ENCODE results near the gene APBA1.

Gene APBA1

DNA sequence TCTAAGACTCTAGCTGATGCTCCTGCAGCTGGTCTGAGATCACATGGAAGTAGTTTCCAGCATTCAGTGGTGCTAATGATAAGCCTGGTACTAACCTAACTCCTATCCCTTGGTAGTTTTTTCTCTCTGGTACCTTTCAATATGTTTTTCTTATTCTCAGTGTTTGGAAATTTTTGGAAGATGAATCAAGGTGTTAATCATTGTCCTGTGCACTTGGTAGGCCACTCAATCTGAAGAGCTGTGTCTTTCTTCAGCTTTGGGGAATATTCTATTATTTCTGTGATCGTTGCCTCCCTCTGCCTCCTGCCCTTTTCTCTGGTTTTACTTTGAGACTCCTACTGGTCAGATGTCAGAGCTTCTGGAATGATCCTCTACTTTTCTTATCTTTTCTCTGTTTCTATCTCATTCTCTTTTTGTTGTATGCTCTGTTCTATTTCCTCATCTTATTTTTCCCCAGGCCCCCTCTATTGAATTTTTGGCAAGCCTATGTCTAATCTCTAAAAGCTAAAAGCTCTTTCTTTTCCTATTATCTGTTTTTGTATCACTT is 136.8 kb downstream of the APBA1 start:
- DNase-seq (ENCODE audit: low spot score) (no peak), FAIRE-seq (no peak)

DNA sequence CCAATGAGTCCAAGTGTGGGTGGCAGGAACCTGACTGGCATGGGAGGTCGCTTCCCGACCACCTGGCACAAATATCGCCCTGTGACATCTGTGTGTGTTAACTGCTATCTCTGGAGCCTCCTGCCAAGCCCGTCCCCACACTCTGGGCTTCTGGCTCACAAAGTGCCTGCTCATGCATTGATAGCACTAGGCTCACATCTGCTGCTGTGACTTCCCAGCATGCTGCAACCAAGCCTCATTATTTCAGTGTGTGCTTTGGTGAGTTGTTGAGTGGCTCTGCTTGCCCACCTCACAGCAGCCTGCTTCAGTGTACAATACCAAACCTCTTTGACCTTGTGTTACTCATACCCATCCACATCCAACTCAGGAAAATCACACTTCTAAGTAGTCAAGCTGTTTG is 139.8 kb downstream of the APBA1 start:
- DNase-seq (ENCODE audit: low spot score) (no peak), FAIRE-seq (no peak)

DNA sequence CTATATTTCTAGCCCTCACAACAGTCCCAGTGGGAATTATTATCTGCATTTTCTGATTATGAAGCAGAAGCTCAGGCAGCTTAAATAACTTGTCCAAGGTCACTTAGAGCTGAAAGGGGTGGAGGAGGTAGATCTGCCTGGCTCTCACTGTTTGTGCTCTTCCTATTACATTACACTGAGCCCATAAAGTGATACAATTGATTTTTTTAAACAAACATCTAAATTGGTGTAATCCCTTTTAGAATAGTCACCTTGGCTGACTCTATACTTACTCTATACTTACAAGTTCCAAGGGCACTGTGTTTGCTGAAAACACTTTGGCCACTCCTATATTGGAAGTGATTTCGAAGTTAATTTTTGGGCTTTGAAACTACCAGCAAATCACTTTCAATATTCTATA is 144.7 kb downstream of the APBA1 start:
- FAIRE-seq (no peak), DNase-seq (ENCODE audit: low spot score) (no peak)

DNA sequence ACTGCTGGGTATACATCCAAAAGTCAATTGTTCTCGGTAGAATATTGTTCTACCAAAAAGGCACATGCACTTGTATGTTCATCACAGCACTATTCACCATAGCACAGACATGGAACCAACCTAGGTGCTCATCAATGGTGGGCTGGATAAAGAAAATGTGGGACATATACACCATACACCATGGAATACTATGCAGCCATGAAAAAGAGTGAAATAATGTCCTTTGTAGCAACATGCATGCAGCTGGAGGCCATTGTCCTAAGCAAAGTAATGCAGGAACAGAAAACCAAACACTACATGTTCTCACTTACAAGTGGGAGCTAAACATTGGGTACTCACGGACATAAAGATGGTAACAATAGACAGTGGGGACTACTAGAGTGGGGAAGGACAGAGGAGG is 145.5 kb downstream of the APBA1 start:
- FAIRE-seq (no peak), DNase-seq (ENCODE audit: low spot score) (no peak)

DNA sequence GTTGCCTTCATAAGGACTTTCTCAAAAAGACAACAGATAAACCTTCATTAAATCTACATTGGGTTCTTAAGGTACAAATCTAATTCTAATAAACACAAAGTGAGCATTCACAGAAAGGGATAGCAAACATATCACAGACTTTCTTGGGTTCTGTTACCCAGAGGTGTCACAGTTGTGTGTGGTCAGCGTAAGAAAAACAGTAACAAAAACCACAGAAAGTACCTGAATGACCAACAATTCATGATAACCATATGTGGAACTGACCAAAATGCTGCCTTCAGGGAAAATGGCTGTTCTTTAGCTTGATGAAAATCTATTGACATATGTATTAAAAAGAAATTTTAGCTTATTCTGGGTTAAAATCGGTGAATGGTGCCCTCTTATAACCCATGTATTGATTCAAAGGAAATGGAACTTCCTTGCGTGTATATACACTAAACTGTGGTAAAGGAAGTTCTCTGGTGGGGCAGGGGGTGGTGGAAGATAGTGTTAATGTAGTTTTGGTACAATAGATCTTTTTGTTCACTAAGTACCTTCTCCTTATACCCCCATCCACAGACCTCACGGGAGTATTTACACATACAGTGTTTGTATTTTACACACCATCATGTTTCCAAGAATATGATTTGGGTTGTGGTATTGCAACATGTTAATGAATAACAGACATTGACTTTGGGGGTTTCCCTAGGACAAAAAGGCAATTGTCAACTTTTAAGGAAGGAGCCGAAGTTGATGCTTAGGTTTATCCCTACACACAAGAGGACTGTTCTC is 152.5 kb downstream of the APBA1 start:
- DNase-seq (ENCODE audit: low spot score) = no peak
- no peak for FAIRE-seq

DNA sequence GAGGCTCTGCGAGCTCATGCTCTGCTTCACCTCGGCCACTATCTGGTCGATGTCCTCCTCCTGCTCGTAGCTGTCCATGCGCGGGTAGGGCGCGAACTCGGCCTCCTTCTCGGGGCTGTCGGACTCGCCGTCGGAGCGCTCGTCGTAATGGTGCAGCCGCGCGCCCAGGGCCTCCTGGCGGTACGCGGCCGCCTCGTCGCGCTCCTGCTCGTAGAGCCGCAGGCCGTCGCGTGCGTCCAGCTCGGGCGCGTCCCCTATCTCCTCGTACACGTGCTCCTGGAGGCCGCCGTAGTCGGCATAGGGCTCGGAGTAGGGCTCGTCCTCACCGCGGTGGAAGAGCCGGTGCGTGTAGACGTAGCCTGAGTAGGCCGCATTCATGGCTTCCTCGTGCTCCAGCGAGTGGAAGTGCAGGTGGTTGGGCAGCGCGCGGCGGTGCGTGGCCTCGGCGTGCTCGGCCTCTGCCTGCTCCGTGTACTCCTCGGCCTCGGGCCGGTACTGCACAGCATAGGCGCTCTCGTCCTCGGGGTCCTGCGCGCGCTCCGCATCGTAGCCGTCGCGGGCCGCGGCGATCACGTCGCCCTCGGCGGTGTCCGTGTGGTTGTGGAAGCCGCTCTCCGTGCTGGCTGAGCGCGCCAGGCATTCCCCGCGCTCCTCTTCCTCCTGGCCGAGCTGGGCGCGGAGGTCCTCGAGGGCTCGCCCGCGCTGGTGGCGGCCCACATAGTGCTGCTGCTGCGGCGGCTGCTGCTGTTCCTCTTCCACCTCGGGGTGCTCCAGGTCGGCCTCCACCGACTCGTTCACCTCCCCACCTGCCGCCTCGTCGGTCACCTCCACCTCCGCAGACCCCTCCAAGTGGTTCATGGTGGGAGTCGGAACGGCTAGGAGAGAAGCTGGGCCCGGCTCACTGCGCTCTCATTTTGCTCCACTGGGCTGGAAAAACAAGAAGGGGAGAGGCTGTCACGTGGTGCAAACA is 155.5 kb downstream of the APBA1 start:
- DNase-seq (ENCODE audit: low spot score) = no peak
- no peak for FAIRE-seq

DNA sequence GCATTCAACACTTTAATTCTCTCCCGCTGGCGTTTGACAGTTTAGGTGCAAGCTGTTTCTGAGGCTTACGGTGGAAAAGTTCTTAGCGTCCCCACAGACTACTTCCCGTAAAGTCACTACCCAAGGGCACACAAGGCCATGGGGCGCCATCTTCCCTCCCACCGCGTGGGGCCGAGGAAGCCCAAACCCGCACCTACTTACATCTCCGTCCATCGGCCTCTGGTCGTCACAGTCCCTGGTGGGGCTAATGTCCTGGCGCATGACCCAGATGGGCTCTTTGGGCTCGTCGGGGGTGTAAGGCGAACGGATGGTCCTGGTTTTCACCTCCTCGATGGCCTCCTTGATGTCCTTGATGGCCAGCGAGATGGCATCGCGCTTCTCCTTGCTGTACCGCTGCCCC is 156.4 kb downstream of the APBA1 start:
- DNase-seq (ENCODE audit: low spot score) (no peak), FAIRE-seq (no peak)

DNA sequence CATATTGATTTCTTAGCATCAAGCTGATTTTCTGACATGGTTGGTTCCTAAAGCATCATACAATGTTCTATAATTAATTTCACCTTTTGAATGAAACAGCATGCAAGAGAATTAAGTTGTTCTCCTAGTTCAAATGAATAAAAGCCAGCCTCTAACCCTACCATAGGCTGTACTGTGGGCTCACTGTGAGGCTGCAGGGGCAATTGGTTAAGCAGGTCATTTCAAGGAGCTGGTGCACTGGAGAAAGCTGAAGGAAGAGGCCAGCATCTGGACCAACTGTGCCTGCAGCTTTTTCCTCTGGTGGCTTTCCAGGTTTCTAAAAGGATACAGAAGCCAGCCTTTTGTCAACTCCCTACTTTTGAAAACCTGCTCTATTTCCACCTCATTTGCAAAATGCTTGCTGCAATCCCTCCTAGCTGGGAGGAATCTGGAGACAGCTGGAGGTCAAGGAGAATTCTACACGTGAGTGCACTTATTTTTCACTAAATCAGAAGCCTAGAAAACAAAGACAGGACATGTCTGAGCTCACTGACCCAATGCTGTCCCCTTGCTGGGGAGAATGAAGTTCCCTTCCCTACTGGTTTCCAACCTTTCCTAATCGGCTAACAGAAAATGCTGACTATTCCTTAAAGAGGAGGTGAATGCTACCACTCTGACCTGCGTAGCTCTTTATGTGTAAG is 158.9 kb downstream of the APBA1 start:
- FAIRE-seq = no peak
- DNase-seq (ENCODE audit: low spot score) = no peak

DNA sequence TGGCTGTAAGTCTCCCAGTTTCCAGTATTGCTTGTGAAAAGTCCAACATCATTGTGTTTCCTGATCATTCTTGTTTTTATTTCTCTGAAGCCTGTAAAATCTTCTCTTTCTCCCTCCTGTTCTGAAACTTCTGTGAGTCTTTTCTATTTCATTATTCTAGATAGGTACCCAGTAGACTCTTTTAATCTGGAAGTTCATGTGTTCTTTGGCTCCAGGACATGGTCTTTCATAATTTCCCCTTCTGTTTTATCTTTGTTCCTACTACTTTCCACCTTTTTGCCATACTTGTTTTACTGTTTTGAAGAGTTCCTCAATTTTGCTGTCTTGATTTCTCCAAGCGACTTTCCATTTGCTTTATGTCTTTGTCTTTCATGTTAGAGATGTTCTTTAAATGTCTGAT is 168.1 kb downstream of the APBA1 start:
- DNase-seq (ENCODE audit: low spot score) = no peak

DNA sequence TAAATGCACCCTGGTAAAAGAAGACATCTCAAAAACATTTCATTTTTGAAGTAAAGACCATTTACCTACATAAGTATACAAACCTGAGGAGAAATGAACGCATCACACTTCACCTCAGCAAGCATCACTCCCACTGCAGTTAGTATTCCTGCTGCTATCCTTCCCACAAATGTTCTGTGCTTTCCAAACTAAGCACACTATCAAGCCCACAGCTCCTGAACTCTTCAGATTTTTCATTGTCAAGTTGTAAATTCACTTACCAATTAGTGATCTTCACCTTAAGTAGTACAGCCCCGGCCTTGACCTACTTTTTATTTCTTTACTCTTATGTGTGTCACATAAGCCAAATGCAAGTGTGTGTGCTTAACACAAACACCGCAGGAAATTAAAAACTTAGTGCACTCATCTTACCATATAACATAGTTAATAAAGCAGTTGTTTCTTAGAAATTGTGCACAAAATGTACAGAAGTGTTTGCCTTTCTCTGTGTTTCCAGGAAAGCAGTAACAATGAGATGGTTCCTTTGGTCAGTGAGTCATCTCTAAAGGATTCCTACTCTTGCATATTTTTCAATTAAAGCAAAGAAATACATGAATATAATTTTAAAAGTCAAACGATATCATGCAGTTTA is 169.4 kb downstream of the APBA1 start:
- no peak for FAIRE-seq
- no peak for DNase-seq (ENCODE audit: low spot score)

More for the DNA sequence above, 168.1 kb downstream of the APBA1 start:
- FAIRE-seq = no peak

DNA sequence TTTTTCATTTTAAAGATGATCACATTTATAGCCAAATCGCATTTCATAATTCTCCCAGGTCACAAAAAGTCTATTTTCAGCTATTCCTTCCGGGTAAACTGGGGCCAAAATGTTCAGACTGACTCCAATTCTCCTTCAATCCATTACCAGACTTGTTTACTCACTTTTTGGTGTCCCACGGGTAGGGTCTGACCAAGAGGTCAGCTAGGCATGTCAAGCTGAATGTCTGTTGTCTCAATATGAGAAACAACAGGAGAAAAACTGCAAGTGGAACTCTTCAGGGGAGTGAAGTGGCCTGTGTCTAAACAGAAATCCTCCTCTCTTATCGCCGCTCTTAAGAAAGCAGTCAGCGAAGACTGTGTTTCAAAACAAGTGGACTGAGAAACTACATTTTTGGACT is 171.3 kb downstream of the APBA1 start:
- FAIRE-seq = no peak
- no peak for DNase-seq (ENCODE audit: low spot score)

DNA sequence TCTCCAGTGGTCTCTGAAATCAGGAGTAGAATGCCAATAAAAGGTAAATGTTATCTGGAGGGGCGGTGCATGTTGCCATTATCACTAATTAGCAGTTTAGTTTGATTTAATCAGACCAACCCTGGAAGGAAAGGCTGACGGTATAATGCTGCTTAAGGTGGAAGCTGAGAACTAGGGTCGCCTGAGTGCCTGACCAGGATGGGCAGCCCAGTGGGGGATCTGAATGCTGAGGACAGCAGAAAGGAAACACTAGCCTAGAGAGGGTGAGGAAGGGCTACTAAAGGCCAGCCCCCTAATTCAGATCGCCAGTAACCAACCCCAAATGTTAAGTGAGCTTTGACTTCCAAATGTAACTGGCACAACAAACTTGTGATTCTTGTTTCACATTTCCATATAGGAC is 172.2 kb downstream of the APBA1 start:
- FAIRE-seq = no peak
- DNase-seq (ENCODE audit: low spot score) = no peak

DNA sequence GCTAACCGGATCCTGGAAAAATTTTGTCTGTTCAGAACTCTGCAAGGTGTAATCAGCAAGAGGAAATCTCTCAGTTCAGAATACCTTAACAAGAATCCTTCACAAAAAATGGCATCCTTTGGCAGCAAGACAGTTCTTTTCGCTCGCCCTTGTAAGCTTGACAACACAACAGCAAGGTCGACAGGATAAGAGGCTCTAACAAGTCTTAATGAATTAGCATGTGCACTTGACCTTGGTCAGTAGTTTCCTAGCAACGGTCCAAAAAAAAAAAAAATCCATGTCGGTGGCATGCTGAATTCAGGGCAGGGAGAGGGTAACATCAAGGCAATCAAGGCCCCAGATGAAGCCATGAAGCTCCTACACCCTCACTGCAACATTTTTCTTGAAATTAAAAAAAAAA is 172.8 kb downstream of the APBA1 start:
- FAIRE-seq = no peak
- no peak for DNase-seq (ENCODE audit: low spot score)

DNA sequence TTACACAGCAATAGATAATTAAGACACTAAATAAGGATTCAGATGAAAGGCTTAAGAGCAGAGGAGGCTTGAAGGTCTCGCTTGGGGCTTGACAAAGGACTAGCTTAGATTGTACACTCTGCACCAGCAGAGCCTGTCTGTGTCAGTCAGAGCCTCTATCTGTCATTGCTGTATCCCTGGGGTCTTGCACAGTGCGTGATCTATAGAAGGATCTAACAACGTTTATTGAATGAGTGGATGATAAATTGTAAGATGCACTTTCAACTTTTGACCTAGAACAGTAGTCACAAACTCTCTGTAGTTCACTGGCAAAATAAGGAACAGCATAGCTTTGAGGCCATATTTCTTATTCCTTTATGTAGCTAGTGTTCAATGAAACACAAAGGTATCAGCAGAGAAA is 173.7 kb downstream of the APBA1 start:
- DNase-seq (ENCODE audit: low spot score) (no peak), FAIRE-seq (no peak)

DNA sequence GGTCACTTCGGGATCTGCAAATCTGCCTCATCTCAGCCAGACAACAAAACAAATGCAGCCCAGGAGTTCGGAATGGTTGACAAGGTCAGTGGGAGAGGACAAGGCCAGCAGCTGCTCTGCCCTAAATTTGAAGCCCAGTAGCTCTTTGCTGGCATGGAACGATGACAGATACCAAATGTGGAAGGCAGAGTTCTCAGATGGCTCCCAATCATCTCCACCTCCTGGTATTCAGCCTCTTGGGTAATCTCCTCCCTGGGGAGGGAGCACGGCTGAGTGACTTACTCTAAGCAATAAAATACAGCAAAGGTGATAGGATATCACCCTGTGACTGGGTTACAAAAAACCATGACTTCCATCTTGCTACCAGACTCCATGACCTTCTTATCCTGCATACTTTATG is 174.4 kb downstream of the APBA1 start:
- DNase-seq (ENCODE audit: low spot score) (no peak), FAIRE-seq (no peak)

DNA sequence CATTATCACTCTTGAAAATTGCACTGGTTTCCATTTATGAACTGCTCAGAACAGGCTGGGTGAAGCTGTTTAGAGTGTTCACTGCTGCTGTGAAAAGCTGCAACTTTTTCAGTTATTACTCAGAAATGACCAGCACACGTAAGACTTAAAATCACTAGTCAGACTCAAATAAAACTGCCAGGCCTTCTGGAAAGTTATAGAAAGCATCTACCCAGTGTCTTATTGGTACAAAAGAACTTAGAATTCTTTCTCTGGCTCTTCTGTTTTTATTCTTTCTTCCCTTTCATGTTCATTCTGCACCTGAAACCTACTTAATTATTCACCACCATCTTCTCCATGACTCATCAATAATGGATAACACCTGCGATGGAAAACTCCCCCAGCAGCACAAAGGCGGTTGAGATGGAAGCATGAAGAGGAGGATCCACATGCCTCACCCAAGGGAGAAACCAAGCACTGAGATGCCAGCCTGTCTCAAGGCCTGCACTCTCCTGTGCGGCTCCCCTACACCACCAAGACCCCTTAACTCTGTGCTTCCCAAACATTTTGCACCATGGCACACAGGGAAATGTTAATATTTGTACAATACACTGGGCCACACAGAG is 175.2 kb downstream of the APBA1 start:
- FAIRE-seq (no peak), DNase-seq (ENCODE audit: low spot score) (no peak)

DNA sequence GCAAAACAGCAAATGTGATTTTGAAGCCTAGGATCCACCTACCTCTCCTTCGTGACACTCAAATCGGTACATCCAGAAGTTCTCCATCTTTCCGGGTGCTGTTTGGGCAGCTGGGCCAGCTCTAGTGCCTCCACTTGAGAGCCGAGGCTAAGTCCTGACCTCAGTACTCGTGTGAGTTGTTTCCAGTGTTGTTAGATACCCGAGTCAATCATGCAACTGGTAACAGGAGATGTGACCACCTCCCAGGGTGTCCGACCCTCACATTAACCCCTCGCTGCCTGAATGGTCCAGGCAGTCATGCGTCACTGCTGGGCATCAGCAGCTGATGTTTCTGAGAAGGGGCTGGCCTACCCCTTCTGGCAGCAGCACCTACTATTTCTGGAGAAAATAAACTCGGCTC is 176.9 kb downstream of the APBA1 start:
- no peak for FAIRE-seq

DNA sequence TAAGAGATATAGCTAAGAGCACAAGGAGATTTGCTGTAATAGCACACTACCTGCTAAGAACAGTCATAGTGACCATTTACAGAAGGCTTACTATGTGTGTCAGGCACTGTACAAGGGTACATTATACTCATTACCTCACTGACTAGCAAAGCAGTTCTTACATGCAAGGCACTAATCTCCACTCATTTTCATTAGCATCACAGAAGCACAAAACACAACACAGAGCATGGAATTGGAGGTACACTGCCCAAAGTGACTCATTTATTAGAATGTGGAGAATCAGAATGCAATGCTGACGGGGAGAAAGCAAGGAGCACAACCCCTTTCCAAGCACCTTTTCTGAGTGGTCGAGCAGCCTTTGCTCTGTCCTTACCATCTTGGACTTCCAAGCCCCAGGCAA is 177.4 kb downstream of the APBA1 start:
- DNase-seq (ENCODE audit: low spot score) (no peak), FAIRE-seq (no peak)

More for the DNA sequence above, 176.9 kb downstream of the APBA1 start:
- DNase-seq (ENCODE audit: low spot score) = no peak

DNA sequence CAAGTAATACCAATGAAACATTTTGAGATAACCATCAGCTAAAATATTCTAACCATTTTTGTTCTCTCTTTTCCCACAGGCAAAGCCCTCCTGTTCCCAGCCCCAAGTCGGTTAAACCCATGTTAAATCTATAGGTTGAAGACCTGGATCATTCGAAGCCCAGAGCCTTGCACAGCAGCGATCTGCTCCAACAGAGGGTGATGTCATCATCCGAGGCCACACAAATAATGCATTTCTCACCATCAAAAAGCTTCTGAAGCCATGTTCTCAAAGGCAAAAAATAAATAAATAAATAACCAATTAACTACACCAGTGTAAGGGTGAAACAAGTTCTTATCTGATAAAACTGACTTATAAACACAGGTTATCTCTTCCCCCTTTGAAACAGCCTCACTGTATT is 178.0 kb downstream of the APBA1 start:
- DNase-seq (ENCODE audit: low spot score) (no peak), FAIRE-seq (no peak)

DNA sequence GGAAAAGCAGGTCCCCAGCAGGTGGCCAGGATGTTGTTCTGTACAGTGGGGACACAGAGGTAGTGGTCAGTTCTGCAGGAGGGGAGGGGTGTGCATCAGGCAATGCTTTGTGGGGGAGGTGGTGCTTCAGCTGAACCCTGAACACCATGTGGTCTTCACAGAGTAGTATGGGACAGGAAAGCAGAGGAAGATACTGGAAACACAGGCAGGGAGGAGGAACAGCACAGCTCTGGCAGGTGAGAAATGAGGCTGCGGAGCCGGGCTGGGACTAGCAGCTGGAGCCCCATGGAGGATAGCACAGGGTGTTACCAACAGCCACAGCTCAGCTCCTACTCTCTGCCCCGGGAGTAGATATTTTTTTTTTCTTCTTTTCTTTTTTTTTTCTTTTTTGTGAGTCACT is 185.7 kb downstream of the APBA1 start:
- FAIRE-seq (no peak), DNase-seq (ENCODE audit: low spot score) (no peak)

DNA sequence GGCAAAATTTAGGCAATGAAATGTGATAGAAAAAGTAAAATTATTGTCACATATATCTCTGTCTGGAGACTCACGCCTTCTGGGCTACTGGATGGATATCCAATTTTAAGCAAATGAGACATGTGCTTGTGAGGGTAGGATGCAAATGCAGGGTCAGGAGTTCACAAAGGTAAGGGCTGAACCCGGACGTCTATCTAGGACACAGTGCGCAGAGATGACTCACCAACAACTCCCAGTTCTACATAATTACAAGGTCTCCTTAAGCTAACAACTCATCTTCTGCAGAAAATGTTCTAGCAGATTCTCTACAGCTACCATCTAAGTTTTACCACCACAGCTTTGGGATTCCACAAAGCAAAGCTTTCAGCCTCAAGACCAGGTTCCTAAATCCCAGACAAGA is 186.7 kb downstream of the APBA1 start:
- FAIRE-seq (no peak), DNase-seq (ENCODE audit: low spot score) (no peak)
